Measurements from ENCODE around the gene PROSER2. TPM values are rescaled to one million over a fixed set of nuclear protein-coding genes. Genes with fewer than 3 reads are reported as not detected.

Gene PROSER2
- total RNA-seq, 1 experiment from 2014 or later: 10.6 TPM

- no CpG with 5 or more reads among the region's 8 CpGs for WGBS (ENCODE audit: extremely low coverage, insufficient read length, low lambda C conversion rate)
- no peaks in the 10 kb centered on the region for H3K79me1 ChIP-seq (ENCODE audit: insufficient read depth, low read depth, low read length, poor library complexity, severe bottlenecking)
- TF ChIP-seq, protein P1, sequence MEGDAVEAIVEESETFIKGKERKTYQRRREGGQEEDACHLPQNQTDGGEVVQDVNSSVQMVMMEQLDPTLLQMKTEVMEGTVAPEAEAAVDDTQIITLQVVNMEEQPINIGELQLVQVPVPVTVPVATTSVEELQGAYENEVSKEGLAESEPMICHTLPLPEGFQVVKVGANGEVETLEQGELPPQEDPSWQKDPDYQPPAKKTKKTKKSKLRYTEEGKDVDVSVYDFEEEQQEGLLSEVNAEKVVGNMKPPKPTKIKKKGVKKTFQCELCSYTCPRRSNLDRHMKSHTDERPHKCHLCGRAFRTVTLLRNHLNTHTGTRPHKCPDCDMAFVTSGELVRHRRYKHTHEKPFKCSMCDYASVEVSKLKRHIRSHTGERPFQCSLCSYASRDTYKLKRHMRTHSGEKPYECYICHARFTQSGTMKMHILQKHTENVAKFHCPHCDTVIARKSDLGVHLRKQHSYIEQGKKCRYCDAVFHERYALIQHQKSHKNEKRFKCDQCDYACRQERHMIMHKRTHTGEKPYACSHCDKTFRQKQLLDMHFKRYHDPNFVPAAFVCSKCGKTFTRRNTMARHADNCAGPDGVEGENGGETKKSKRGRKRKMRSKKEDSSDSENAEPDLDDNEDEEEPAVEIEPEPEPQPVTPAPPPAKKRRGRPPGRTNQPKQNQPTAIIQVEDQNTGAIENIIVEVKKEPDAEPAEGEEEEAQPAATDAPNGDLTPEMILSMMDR (conservative IDR thresholded peaks at IDR 0.05): no peak
- H2BK5ac ChIP-seq (ENCODE audit: insufficient read length, low read length): no peak overlapping the region
- H3T11ph ChIP-seq (ENCODE audit: low read length): no peak overlapping the region
- no peak overlapping the region for H3K23ac ChIP-seq (ENCODE audit: insufficient read length, low read depth, low read length)
- no peak overlapping the region for H2BK120ac ChIP-seq (ENCODE audit: low read depth, low read length, poor library complexity, severe bottlenecking)
- no peak overlapping the region for H3K27ac ChIP-seq (ENCODE audit: insufficient read length, low read depth, low read length)
- no peak overlapping the region for H3K14ac ChIP-seq (ENCODE audit: insufficient read depth, low read length)
- no peak overlapping the region for H3K18ac ChIP-seq (ENCODE audit: insufficient read length, low read depth, low read length)
- H3K27me3 ChIP-seq (ENCODE audit: insufficient read depth, low read length): no peaks in the 10 kb centered on the region
- Mint-ChIP-seq H3K27ac (no peak overlapping the region), H3K27me3 (ENCODE audit: low read depth) (no peaks in the 10 kb centered on the region), H3K9me3 (no peaks in the 10 kb centered on the region), H3K4me3 (no peak overlapping the region), H3K4me1 (no peaks in the 10 kb centered on the region; a peak in 1 of 4 replicates), H3K36me3 (ENCODE audit: insufficient read depth in 1 of 3, low read depth in 3 of 3) (peaks cover 0 to 4% (median 0%) of the 10 kb centered on the region in 3 experiments; a peak in 2 of 7 replicates)
- no peak overlapping the region for H4K5ac ChIP-seq (ENCODE audit: insufficient read length, low read depth, low read length)
- no peak overlapping the region for H4K8ac ChIP-seq (replicated peaks; ENCODE audit: insufficient read length, low read depth, low read length)
- H3K4me2 ChIP-seq (ENCODE audit: insufficient read depth, insufficient read length, low read length): no peak overlapping the region
- H3K79me2 ChIP-seq (ENCODE audit: insufficient read depth, low read length): no peaks in the 10 kb centered on the region
- H3K9me3 ChIP-seq (ENCODE audit: control insufficient read depth, low read depth, low read length): no peaks in the 10 kb centered on the region
- no peak overlapping the region for H3K4ac ChIP-seq (ENCODE audit: low read depth, low read length)
- no peak overlapping the region for H3K9ac ChIP-seq (ENCODE audit: extremely low read depth, insufficient read length, low read length)
- H3K23me2 ChIP-seq (ENCODE audit: insufficient read length, low read depth, low read length, poor library complexity, severe bottlenecking): no peaks in the 10 kb centered on the region
- H2AK5ac ChIP-seq (ENCODE audit: insufficient read length, low read length): no peak overlapping the region
- no peak overlapping the region for H4K91ac ChIP-seq (ENCODE audit: insufficient read length, low read depth, low read length)
- no peak for DNase-seq
- H2BK15ac ChIP-seq (ENCODE audit: low read depth, low read length): no peak overlapping the region
- no peaks in the 10 kb centered on the region for H3K4me1 ChIP-seq (ENCODE audit: insufficient read depth, low read length)
- no peaks in the 10 kb centered on the region for H4K20me1 ChIP-seq (ENCODE audit: control insufficient read depth, insufficient read depth, insufficient read length)
- no peak overlapping the region for H2AFZ ChIP-seq (ENCODE audit: low read length)
- H2BK20ac ChIP-seq (ENCODE audit: low read depth, low read length, poor library complexity, severe bottlenecking): no peak overlapping the region
- no peak overlapping the region for H3K56ac ChIP-seq (ENCODE audit: insufficient read length, low read depth, low read length)
- H2BK12ac ChIP-seq (ENCODE audit: insufficient read length, low read depth, low read length): no peak overlapping the region
Measured at GRCh38 chr10:11838298-11838852, 15.2 kb downstream of the PROSER2 start.
